Activated gamma-delta T cell treated with Interleukin-2 at 50 U/mL for 16 hours (primary cell): ENCODE results near the gene LCAT.
A peak's percentile ranks its signal among the peaks of the same experiment; 100 is the strongest.
"Not testable (repeated sequence)": the region's sequence is repeated elsewhere in the genome, so short reads cannot be mapped to it uniquely, and the experiment has no call there.

Source experiments
- DNase-seq: peaks from one replicate; pipeline ENCODE4 v3.0.0-alpha.2; 2020

Gene LCAT

GRCh38 chr16:67931712-67932461 is 12.0 kb downstream of the LCAT start, which contains the start of gene CTRL:
Gene CTRL, minus strand, starts transcription at chr16:67931862. Its CDS starts 10 bp downstream, at chr16:67931852.
- DNase-seq, result no peak

- no peak for DNase-seq
Observed at GRCh38 chr16:67930678-67931211, 13.2 kb downstream of the LCAT start.

GRCh38 chr16:67930191-67930590 is 13.7 kb downstream of the LCAT start:
- no peak for DNase-seq

- DNase-seq, result peak; percentile 70
Observed at GRCh38 chr16:67928561-67929364, 15.2 kb downstream of the LCAT start.

GRCh38 chr16:67928147-67928546 is 15.8 kb downstream of the LCAT start:
- no peak for DNase-seq

GRCh38 chr16:67927131-67927941 is 16.6 kb downstream of the LCAT start:
- no peak for DNase-seq

GRCh38 chr16:67926181-67926750 is 17.7 kb downstream of the LCAT start:
- no peak for DNase-seq

GRCh38 chr16:67924140-67924906 is 19.6 kb downstream of the LCAT start:
- no peak for DNase-seq

- DNase-seq, result no peak
Observed at GRCh38 chr16:67923414-67924116, 20.4 kb downstream of the LCAT start.

- no peak for DNase-seq
Observed at GRCh38 chr16:67922740-67923139, 21.2 kb downstream of the LCAT start.

GRCh38 chr16:67922221-67922620 is 21.7 kb downstream of the LCAT start:
- no peak for DNase-seq

- DNase-seq, result no peak
Observed at GRCh38 chr16:67919622-67920221, 24.2 kb downstream of the LCAT start.

GRCh38 chr16:67917852-67918236 is 26.1 kb downstream of the LCAT start:
- DNase-seq, result peak; percentile 22

- DNase-seq, result no peak
Observed at GRCh38 chr16:67917140-67917851, 26.6 kb downstream of the LCAT start.

GRCh38 chr16:67915831-67916723 is 27.8 kb downstream of the LCAT start:
- no peak for DNase-seq

GRCh38 chr16:67915496-67915769 is 28.5 kb downstream of the LCAT start:
- not testable (repeated sequence) for DNase-seq

- no peak for DNase-seq
Observed at GRCh38 chr16:67914758-67915495, 29.0 kb downstream of the LCAT start.

- no peak for DNase-seq
Observed at GRCh38 chr16:67910158-67910557, 33.8 kb downstream of the LCAT start.
